Measurements from ENCODE around the gene NR3C2.

GRCh38 chr4:148204171-148204570 lies 238.0 kb downstream of the NR3C2 start:
- TF ChIP-seq CTCF (IDR thresholded peaks at IDR 0.05) (no peak), POLR2A (IDR thresholded peaks at IDR 0.05) (no peak)

Data from testis (tissue), 2 donors.